B cell (primary cell): ENCODE data around the gene ACTN3. TPM values are rescaled to one million over a fixed set of nuclear protein-coding genes. Genes with fewer than 3 reads are reported as not detected.

ENCODE experiments used
- ATAC-seq: fragments of 200-7000 bp; cut with Tn5 transposase; one replicate; pipeline ENCODE4 v1.10.0; 2021; ENCODE audit warnings: low read depth, mild to moderate bottlenecking, moderate number of reproducible peaks, moderate library complexity
- CTCF ChIA-PET: fragments of 350-600 bp; sonication (Branson Sonifier 250); formaldehyde crosslinking; loops from one replicate; lab custom pipeline; 2021; ENCODE audit warnings: antibody characterized with exemption, inconsistent platforms; lab: Charles Lee
- POLR2A ChIA-PET: fragments of 350-600 bp; sonication (Branson Sonifier 250); formaldehyde crosslinking; loops from one replicate; lab custom pipeline; 2021; ENCODE audit warnings: antibody characterized with exemption; lab: Charles Lee
- DNase-seq: peaks from one replicate; pipeline ENCODE4 v3.0.0; 2013
- H2AFZ ChIP-seq: 2 replicates; pipeline ENCODE4 v1.6.1; 2012; ENCODE audit warnings: mild to moderate bottlenecking, low read depth, low read length; ENCODE audit not compliant: insufficient read depth, poor library complexity, severe bottlenecking
- H3K27ac ChIP-seq, 2 donors: 1 replicate in 1 of 2; 2 replicates in 1 of 2; pipeline ENCODE4 v1.5.1; 2012 to 2013; ENCODE audit warnings: low read length in 2 of 2, mild to moderate bottlenecking in 2 of 2, moderate library complexity in 1 of 2
- H3K27me3 ChIP-seq, 4 experiments: fragments of 200-600 bp in 1 of 4; sonication (generic) in 1 of 4; replicated peaks in 1 of 4; 1 replicate in 2 of 4; 2 replicates in 2 of 4; pipeline versions ENCODE4 v1.6.1 to v1.7.0; 2013 to 2016; ENCODE audit warnings: low read length in 3 of 4, mild to moderate bottlenecking in 2 of 4, mixed read lengths in 1 of 4, moderate library complexity in 1 of 4; ENCODE audit not compliant: insufficient read depth in 4 of 4, control insufficient read depth in 3 of 4; ENCODE audit errors: control extremely low read depth in 1 of 4
- H3K36me3 ChIP-seq, 2 experiments: replicated peaks in 1 of 2; 1 replicate in 1 of 2; 2 replicates in 1 of 2; pipeline versions ENCODE4 v1.6.1 to v1.7.1; 2013; ENCODE audit warnings: low read length in 1 of 2; ENCODE audit not compliant: insufficient read depth in 2 of 2, control insufficient read depth in 1 of 2; ENCODE audit errors: control extremely low read depth in 1 of 2, extremely low read depth in 1 of 2
- H3K4me1 ChIP-seq, 2 donors: fragments of 200-600 bp in 1 of 2; sonication (generic) in 1 of 2; 1 replicate in 1 of 2; 2 replicates in 1 of 2; pipeline versions ENCODE4 v1.5.1 to v1.6.1; 2013 to 2017; ENCODE audit warnings: low read length in 2 of 2; ENCODE audit not compliant: control insufficient read depth in 2 of 2, insufficient read depth in 2 of 2
- H3K4me2 ChIP-seq: replicated peaks from 2 replicates; pipeline ENCODE3; 2012; ENCODE audit warnings: mild to moderate bottlenecking, low read depth, low read length; ENCODE audit not compliant: poor library complexity, severe bottlenecking
- H3K4me3 ChIP-seq, 5 experiments: fragments of 200-600 bp in 1 of 5; sonication (generic) in 1 of 5; 1 replicate in 3 of 5; 2 replicates in 2 of 5; pipeline versions ENCODE4 v1.5.1 to v1.7.0; 2011 to 2016; ENCODE audit warnings: low read length in 4 of 5, mild to moderate bottlenecking in 4 of 5, low read depth in 2 of 5, control low read depth in 1 of 5, moderate library complexity in 1 of 5; ENCODE audit not compliant: insufficient read depth in 1 of 5; ENCODE audit errors: control extremely low read depth in 1 of 5, extremely low read depth in 1 of 5
- H3K79me2 ChIP-seq: fragments of 200-600 bp; sonication (generic); one replicate; pipeline ENCODE4 v1.6.0; 2016; ENCODE audit warnings: low read length; ENCODE audit not compliant: control insufficient read depth, insufficient read depth
- H3K9ac ChIP-seq: fragments of 200-600 bp; sonication (generic); 2 replicates; pipeline ENCODE4 v1.6.1; 2017; ENCODE audit warnings: mild to moderate bottlenecking, low read length, moderate library complexity
- H3K9me3 ChIP-seq, 3 donors: one replicate each; pipeline versions ENCODE4 v1.6.1 to v1.7.1; 2013; ENCODE audit warnings: low read length in 2 of 3; ENCODE audit not compliant: control insufficient read depth in 2 of 3, insufficient read depth in 1 of 3; ENCODE audit errors: control extremely low read depth in 1 of 3
- H4K20me1 ChIP-seq: 2 replicates; pipeline ENCODE4 v1.6.0; 2012; ENCODE audit warnings: mild to moderate bottlenecking, low read length; ENCODE audit not compliant: insufficient read depth, control insufficient read depth, poor library complexity, severe bottlenecking
- H3K27ac Mint-ChIP-seq: one replicate; pipeline ENCODE4 v1.8.0; 2021; ENCODE audit warnings: mixed read lengths
- H3K27me3 Mint-ChIP-seq: one replicate; pipeline ENCODE4 v1.8.0; 2021; ENCODE audit warnings: mixed read lengths
- H3K4me1 Mint-ChIP-seq: one replicate; pipeline ENCODE4 v1.8.0; 2021; ENCODE audit warnings: mixed read lengths
- H3K4me3 Mint-ChIP-seq: one replicate; pipeline ENCODE4 v1.8.0; 2021; ENCODE audit warnings: mixed read lengths
- H3K9me3 Mint-ChIP-seq: one replicate; pipeline ENCODE4 v1.8.0; 2022; ENCODE audit warnings: mixed read lengths; ENCODE audit not compliant: insufficient read depth
- EZH2 ChIP-seq: IDR thresholded peaks from 2 replicates; pipeline ENCODE4 v1.6.1; 2012; ENCODE audit warnings: borderline replicate concordance, low read depth, mild to moderate bottlenecking, moderate library complexity, low read length; ENCODE audit not compliant: insufficient read depth, poor library complexity, severe bottlenecking
- WGBS: methylation state at CpG from one replicate; pipeline ENCODE4 v1.1.5; 2013; ENCODE audit warnings: missing lambda C conversion rate; ENCODE audit not compliant: insufficient coverage; 5-methylcytosine and 5-hydroxymethylcytosine counted together
- intact Hi-C: fragments of 100-400 bp; cut with micrococcal nuclease; formaldehyde crosslinking; loops from one replicate; pipeline ENCODE4 v1.10.0; 2022
- polyA minus RNA-seq: library from RNA; depleted of rRNA, polyadenylated mRNA; stranded (reverse); fragments of >200 nt; gene quantifications from 2 replicates; pipeline ENCODE4 v1.2.3, GENCODE V29; 2012
- polyA plus RNA-seq: library from polyadenylated mRNA; depleted of rRNA; stranded (reverse); fragments of >200 nt; gene quantifications from 2 replicates; pipeline ENCODE4 v1.2.3, GENCODE V29; 2012
- total RNA-seq, 2 donors: library from RNA; stranded (reverse); fragments of 120-200 nt in 1 of 2; gene quantifications; 1 replicate in 1 of 2; 2 replicates in 1 of 2; pipeline versions ENCODE4 v1.2.3 to v1.2.4, GENCODE V29; 2013 to 2022
- TF ChIP-seq, protein P1 (sequence below): fragments of 200-600 bp; IDR thresholded peaks from one replicate; pipeline ENCODE4 v1.8.0; 2022; ENCODE audit warnings: antibody characterized with exemption, mild to moderate bottlenecking

Gene ACTN3
- total RNA-seq (0.17 TPM in 1 of 2 replicates, not detected in the other), polyA plus RNA-seq (0.22 and 0.26 TPM in 2 replicates), polyA minus RNA-seq (0.29 TPM in 1 of 2 replicates, not detected in the other)
- 3.0 TPM for total RNA-seq (2013)

DNA sequence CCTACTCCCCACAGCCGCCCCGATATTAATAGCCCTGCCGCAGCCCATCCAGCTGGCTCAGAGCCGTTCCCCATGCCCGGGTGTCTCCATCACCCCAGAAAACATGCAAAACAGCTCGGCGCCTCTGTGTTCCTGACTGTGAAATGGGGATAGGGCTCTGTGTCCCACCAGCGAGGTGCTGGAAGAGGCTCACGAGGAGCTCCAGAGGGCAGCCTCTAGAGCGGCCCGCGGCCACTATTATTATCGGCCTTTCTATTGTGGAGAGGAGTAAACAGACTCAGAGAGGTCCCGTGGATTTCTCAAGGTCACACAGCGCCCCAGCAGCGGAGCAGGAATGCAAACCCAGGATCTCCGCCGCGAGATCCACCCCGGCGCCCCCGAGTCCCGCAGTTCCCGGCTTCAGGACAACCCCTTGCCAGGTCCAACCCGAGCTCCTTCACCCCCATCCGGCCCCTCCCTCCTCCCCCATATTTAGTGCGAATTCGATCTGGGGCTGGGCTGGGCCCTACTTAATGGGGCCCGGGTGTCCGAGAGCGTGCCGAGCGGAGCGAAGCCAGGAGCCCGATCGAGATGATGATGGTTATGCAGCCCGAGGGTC is at the start of gene ACTN3:
ACTN3 (plus strand) TSS at position 536 of the 598 bp plus-strand sequence; CDS start at position 571, 35 bp downstream.
- Histone ChIP-seq H3K4me3 (peak within 1 kb of the TSS; percentile 74 to 89 (median 83)), H3K9ac (peak within 1 kb of the TSS; percentile 96), H3K4me1 (peaks cover 26 to 34% of the 10 kb centered on the region in 2 donors), H3K4me2 (peak within 1 kb of the TSS; percentile 100), H3K27ac (peak within 1 kb of the TSS; percentile 62 to 91), H2AFZ (peak within 1 kb of the TSS; percentile 83), H3K36me3 (peaks cover 0 to 13% of the 10 kb centered on the region in 2 experiments), H4K20me1 (no peaks in the 10 kb centered on the region), H3K27me3 (no peaks in the 10 kb centered on the region), H3K9me3 (no peaks in the 10 kb centered on the region), H3K79me2 (peaks cover 10% of the 10 kb centered on the region)
- ChIA-PET POLR2A (interaction anchor here (0.5 to 1.5 kb wide), 5 partner anchors 13 to 131 kb away, joined by 3 to 17 read pairs (median 3); partner anchors contain the start of genes DPP3 and RBM4B), CTCF (interaction anchor here (0.6 to 6.4 kb wide), 10 partner anchors 12 to 235 kb away, joined by 3 to 58 read pairs (median 4); partner anchors contain the start of genes RBM4 and RBM4B)
- H3K27me3 Mint-ChIP-seq = no peaks in the 10 kb centered on the region
- H3K9me3 Mint-ChIP-seq = no peaks in the 10 kb centered on the region
- intact Hi-C loops = loop anchor here (1.0 to 2.0 kb wide), 6 partner anchors 36 to 296 kb away; partner anchors contain the start of genes BBS1, CCDC87, CCS and DPP3
- 12% methylated on average over 26 of the region's 37 CpGs for WGBS
- TF ChIP-seq, protein P1, sequence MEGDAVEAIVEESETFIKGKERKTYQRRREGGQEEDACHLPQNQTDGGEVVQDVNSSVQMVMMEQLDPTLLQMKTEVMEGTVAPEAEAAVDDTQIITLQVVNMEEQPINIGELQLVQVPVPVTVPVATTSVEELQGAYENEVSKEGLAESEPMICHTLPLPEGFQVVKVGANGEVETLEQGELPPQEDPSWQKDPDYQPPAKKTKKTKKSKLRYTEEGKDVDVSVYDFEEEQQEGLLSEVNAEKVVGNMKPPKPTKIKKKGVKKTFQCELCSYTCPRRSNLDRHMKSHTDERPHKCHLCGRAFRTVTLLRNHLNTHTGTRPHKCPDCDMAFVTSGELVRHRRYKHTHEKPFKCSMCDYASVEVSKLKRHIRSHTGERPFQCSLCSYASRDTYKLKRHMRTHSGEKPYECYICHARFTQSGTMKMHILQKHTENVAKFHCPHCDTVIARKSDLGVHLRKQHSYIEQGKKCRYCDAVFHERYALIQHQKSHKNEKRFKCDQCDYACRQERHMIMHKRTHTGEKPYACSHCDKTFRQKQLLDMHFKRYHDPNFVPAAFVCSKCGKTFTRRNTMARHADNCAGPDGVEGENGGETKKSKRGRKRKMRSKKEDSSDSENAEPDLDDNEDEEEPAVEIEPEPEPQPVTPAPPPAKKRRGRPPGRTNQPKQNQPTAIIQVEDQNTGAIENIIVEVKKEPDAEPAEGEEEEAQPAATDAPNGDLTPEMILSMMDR = no peak
- TF ChIP-seq EZH2 = no peak
- peak within 1 kb of the TSS; percentile 86 for H3K27ac Mint-ChIP-seq
- DNase-seq = no peak
- H3K4me1 Mint-ChIP-seq = peaks cover 42% of the 10 kb centered on the region
- peak within 1 kb of the TSS; percentile 87 for H3K4me3 Mint-ChIP-seq
- ATAC-seq = no peak

DNA sequence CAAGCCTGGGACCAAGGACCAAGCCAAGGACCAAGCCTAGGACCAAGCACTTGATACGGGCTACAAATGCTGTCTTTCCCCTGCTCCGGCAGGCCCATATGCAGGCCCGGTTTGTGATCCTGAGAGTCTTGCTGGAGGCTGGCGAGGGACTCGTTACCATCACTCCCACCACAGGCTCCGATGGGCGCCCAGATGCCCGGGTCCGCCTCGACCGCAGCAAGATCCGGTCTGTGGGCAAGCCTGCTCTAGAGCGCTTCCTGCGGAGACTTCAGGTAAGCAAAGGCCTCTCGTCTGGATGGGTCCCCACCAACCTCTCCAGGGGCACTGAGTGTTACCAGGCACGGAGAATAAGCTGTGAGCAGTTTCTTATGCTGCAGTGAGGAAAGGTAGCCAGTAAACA is 49.5 kb upstream of the ACTN3 start:
- DNase-seq = no peak
- intact Hi-C loops = no loop called here
- Histone ChIP-seq H3K36me3 (peaks cover 1 to 36% of the 10 kb centered on the region in 2 experiments), H3K27me3 (no peaks in the 10 kb centered on the region), H3K4me2 (no peak overlapping the region), H2AFZ (no peak overlapping the region), H3K9me3 (no peaks in the 10 kb centered on the region), H3K4me1 (no peaks in the 10 kb centered on the region), H3K9ac (no peak overlapping the region), H3K4me3 (no peak overlapping the region), H3K27ac (no peak overlapping the region), H4K20me1 (no peaks in the 10 kb centered on the region), H3K79me2 (no peaks in the 10 kb centered on the region)
- WGBS = 96% methylated on average over 16 of the region's 16 CpGs
- Mint-ChIP-seq H3K4me3 (no peak overlapping the region), H3K27me3 (no peaks in the 10 kb centered on the region), H3K4me1 (no peaks in the 10 kb centered on the region), H3K27ac (no peak overlapping the region), H3K9me3 (no peaks in the 10 kb centered on the region)
- TF ChIP-seq, protein P1 = no peak
- no peak for TF ChIP-seq EZH2
- ATAC-seq = no peak
- ChIA-PET POLR2A (no interaction called here), CTCF (interaction anchor here (0.7 kb wide), 1 partner anchor 84 kb away, joined by 4 read pairs; no protein-coding TSS in a partner anchor)
